Psoas muscle (tissue), 8 donors: ENCODE results near the gene ASTN2. TPM values are rescaled to one million over a fixed set of nuclear protein-coding genes. Genes with fewer than 3 reads are reported as not detected.

ENCODE experiments used
- ATAC-seq, 4 donors: fragments of 200-7000 bp; cut with Tn5 transposase; one replicate each; pipeline ENCODE4 v1.9.1; 2020; ENCODE audit warnings: moderate library complexity in 3 of 4, mild to moderate bottlenecking in 2 of 4
- DNase-seq, 2 donors: peaks; one replicate each; pipeline ENCODE4 v3.0.0-alpha.2; 2020
- H3K27ac ChIP-seq: fragments of 200-600 bp; one replicate; pipeline ENCODE4 v1.8.0; 2022
- H3K27me3 ChIP-seq, 3 donors: fragments of 200-600 bp in 1 of 3; one replicate each; pipeline versions ENCODE4 v1.6.1 to v1.8.0; 2013 to 2022; ENCODE audit warnings: low read length in 2 of 3, mild to moderate bottlenecking in 2 of 3, moderate library complexity in 1 of 3; ENCODE audit not compliant: insufficient read depth in 3 of 3
- H3K36me3 ChIP-seq, 2 donors: fragments of 200-600 bp in 1 of 2; one replicate each; pipeline versions ENCODE4 v1.6.1 to v1.8.0; 2013 to 2022; ENCODE audit warnings: low read depth in 1 of 2, mild to moderate bottlenecking in 1 of 2, moderate library complexity in 1 of 2; ENCODE audit not compliant: insufficient read depth in 1 of 2
- H3K4me1 ChIP-seq: fragments of 200-600 bp; one replicate; pipeline ENCODE4 v1.8.0; 2022
- H3K4me3 ChIP-seq: fragments of 200-600 bp; one replicate; pipeline ENCODE4 v1.8.0; 2022; ENCODE audit warnings: mild to moderate bottlenecking
- H3K9me3 ChIP-seq: fragments of 200-600 bp; one replicate; pipeline ENCODE4 v1.8.0; 2022
- CTCF ChIP-seq: fragments of 200-600 bp; IDR thresholded peaks from one replicate; pipeline ENCODE4 v1.8.0; 2022; ENCODE audit warnings: antibody characterized with exemption
- WGBS, 3 donors: extraction: QIAGEN DNeasy Blood & Tissue Kit; methylation state at CpG; one replicate each; pipeline versions ENCODE4 v1.1.6 to v1.1.7; 2013; 5-methylcytosine and 5-hydroxymethylcytosine counted together
- intact Hi-C, 2 donors: fragments of 100-400 bp; cut with DNase I; formaldehyde crosslinking; loops; one replicate each; pipeline versions ENCODE4 v1.11.0 to v1.14.2; 2022
- polyA plus RNA-seq, 3 donors: library from polyadenylated mRNA; stranded (reverse); fragments of 200-250 nt; gene quantifications; one replicate each; pipeline ENCODE4 v1.2.3, GENCODE V29; 2013
- total RNA-seq, 4 donors: library from RNA; stranded (reverse); fragmentation: NEBNext Ultra II Directional in 2 of 4; extraction: Animal tissue kit (Norgen Biotek cat#: 25700) in 2 of 4; gene quantifications; one replicate each; pipeline versions ENCODE4 v1.2.1 to v1.2.4, GENCODE V29; 2021 to 2023
- donor health status: healthy with polysubstance abuse.
- donor health status: DM: no; HTN: no; CAD: no; lungs with moderate emphysema.
- donor health status: Bipolar disorder and iron deficiency.
- donor health status: healthy.
- donor health status: DM: yes; HTN: yes; CAD: no.
- donor health status: DM: no; HTN: no; CAD: no.
- donor health status: DM: no; HTN: no; CAD: no.
- donor health status: DM: yes; HTN: yes; CAD: no.

Gene ASTN2
- total and polyA plus RNA-seq, 7 donors = 2.0 to 10.3 (median 3.3) TPM

DNA sequence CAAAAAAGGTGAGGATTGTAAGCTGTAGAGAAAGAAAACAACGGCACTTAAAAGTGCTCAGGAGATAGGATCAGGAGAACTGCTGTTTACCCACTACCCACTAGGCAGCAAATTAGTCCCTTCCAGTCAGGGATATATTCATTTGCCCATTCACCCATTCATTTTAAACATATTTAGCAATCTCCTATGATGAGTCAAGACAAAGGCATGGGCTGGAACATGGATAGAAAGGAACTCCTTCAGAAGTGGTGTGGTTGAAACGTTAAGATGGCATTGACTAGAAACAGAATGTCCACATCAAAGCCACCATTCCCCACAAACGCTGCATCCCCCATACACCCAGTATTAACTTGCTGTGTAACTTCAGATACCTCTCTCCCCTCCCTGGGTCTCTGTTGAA, 225.7 kb downstream of the ASTN2 start:
- no peaks in the 10 kb centered on the region for H3K36me3 ChIP-seq
- no peaks in the 10 kb centered on the region for H3K4me1 ChIP-seq
- DNase-seq (no peak), ATAC-seq (no peak)
- H3K27ac ChIP-seq = no peak overlapping the region
- intact Hi-C loops = no loop called here
- WGBS, 3 donors = 79 to 86% (median 81%) methylated on average over 3 of the region's 3 CpGs
- no peak for TF ChIP-seq CTCF
- H3K27me3 ChIP-seq = no peaks in the 10 kb centered on the region
- no peaks in the 10 kb centered on the region for H3K9me3 ChIP-seq
- H3K4me3 ChIP-seq = no peak overlapping the region

GRCh38 chr9:117188394-117188793, 226.5 kb downstream of the ASTN2 start:
- no peaks in the 10 kb centered on the region for H3K9me3 ChIP-seq
- no peaks in the 10 kb centered on the region for H3K4me1 ChIP-seq
- no peak for TF ChIP-seq CTCF
- H3K36me3 ChIP-seq = no peaks in the 10 kb centered on the region
- H3K27ac ChIP-seq = no peak overlapping the region
- WGBS, 3 donors = 64 to 71% (median 65%) methylated on average over 3 of the region's 3 CpGs
- H3K27me3 ChIP-seq = no peaks in the 10 kb centered on the region
- no peak for DNase-seq
- no peak for ATAC-seq
- intact Hi-C loops = no loop called here
- H3K4me3 ChIP-seq = no peak overlapping the region

DNA sequence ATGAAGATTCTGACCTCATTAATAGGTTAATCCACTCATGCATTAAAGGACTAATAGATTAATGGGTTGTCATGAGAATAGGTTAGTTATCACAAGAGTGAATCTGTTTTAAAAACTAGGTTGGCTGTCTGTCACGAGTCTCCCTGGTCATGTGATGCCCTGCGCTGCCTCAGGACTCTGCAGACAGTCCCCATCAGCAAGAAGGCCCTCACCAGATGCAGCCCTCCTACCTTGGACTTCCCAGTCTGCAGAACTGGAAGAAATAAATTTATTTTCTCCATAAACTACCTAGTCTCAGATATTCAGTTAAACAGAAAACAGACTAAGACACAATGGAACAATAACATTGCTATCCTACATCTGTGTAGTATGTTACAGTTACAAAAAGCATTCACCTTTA, 227.4 kb downstream of the ASTN2 start:
- no peak for DNase-seq
- Histone ChIP-seq H3K9me3 (no peaks in the 10 kb centered on the region), H3K4me3 (no peak overlapping the region), H3K27ac (no peak overlapping the region), H3K4me1 (no peaks in the 10 kb centered on the region), H3K36me3 (no peaks in the 10 kb centered on the region), H3K27me3 (no peaks in the 10 kb centered on the region)
- no peak for TF ChIP-seq CTCF
- no peak for ATAC-seq
- intact Hi-C loops = no loop called here
- 73 to 80% (median 73%) methylated on average over 2 of the region's 2 CpGs for WGBS, 3 donors

- DNase-seq = no peak
- no peak overlapping the region for H3K4me3 ChIP-seq
- no peak for ATAC-seq
- no peak for TF ChIP-seq CTCF
- H3K4me1 ChIP-seq = no peaks in the 10 kb centered on the region
- H3K27ac ChIP-seq = no peak overlapping the region
- no peaks in the 10 kb centered on the region for H3K9me3 ChIP-seq
- H3K27me3 ChIP-seq = no peaks in the 10 kb centered on the region
- no peaks in the 10 kb centered on the region for H3K36me3 ChIP-seq
- WGBS, 3 donors = 47 to 58% (median 48%) methylated on average over 7 of the region's 7 CpGs
- intact Hi-C loops = no loop called here
Observed at GRCh38 chr9:117184173-117184572, 230.7 kb downstream of the ASTN2 start.

DNA sequence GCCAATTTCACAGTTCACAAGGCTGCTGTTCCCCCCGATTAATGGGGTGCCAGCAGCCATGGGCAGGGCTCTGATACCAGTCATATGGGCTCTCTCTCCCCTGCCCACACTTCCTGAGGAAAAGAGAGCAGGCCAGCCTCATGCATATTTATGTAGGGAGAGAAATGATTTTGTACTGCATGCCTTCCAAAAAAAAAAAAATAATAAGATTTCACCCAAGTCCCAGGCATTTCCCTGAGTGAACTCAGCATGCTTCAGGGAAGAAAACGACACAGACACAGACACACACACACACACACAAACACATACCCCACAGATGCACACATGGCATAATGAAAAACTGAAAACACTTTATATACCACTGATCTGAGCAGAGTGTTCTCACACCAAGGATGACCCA, 232.8 kb downstream of the ASTN2 start:
- Histone ChIP-seq H3K9me3 (no peaks in the 10 kb centered on the region), H3K27me3 (no peaks in the 10 kb centered on the region), H3K4me3 (no peak overlapping the region), H3K4me1 (no peaks in the 10 kb centered on the region), H3K27ac (no peak overlapping the region), H3K36me3 (no peaks in the 10 kb centered on the region)
- WGBS, 3 donors = 58 to 67% (median 60%) methylated on average over 2 of the region's 2 CpGs
- intact Hi-C loops = no loop called here
- no peak for TF ChIP-seq CTCF
- no peak for DNase-seq
- no peak for ATAC-seq
